Measurements from ENCODE around the gene PPM1F.
"Not testable (repeated sequence)": the region's sequence is repeated elsewhere in the genome, so short reads cannot be mapped to it uniquely, and the experiment has no call there.

PPM1F gene

DNA sequence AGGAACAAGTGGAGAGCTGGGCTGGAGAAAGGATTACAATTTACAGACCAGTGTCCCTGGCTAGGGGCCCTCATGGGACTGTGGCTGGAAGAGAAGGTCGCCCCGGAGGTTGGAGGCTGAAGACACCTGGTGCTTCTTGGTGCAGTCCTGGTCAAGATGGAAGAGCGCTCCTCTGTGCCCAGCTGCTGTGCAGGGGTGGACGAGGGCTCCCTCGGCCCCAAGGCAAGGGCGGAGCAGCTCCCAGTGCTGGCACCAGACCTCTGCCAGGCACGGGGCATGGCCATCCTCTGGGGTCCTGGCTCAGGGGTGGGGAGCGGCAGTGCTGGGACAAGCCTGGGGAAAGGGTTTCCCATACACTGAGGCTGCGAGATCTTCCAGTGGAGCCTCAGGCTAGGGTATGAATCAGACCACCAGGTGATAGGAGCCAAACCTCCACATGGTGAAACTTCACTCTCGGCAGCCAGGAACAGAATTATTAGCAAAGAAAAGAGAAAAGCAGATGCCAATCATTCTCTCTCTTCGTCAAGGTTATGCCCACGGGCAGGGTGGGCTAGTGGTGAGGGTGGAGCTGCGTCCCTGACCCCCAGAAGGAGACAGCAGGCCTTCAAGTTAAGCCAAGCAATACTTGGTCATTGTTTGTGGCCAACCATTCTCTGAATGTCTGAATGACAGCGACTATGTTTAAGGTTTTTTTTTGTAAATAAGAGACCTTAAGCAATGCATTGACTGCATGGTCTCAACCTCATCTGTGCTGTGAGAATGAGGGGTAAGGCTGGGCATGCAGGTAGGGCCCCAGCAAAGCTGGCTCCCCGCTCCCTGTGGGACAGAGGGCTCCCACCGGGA is 32.1 kb downstream of the PPM1F start:
- no peaks in the 10 kb centered on the region for H3K27me3 ChIP-seq (ENCODE audit: control insufficient read depth, insufficient read depth, low read length)
- no peak overlapping the region for H3K9ac ChIP-seq (ENCODE audit: low read depth, low read length)
- no peaks in the 10 kb centered on the region for H3K9me3 ChIP-seq (ENCODE audit: control insufficient read depth, insufficient read depth, low read length)
- H3K36me3 ChIP-seq (ENCODE audit: control insufficient read depth, insufficient read depth, low read length), result no peaks in the 10 kb centered on the region
- H3K4me3 ChIP-seq (ENCODE audit: low read depth, low read length), result no peak overlapping the region
- H3K4me1 ChIP-seq (ENCODE audit: control insufficient read depth, insufficient read depth, low read length), result peaks cover 17% of the 10 kb centered on the region

DNA sequence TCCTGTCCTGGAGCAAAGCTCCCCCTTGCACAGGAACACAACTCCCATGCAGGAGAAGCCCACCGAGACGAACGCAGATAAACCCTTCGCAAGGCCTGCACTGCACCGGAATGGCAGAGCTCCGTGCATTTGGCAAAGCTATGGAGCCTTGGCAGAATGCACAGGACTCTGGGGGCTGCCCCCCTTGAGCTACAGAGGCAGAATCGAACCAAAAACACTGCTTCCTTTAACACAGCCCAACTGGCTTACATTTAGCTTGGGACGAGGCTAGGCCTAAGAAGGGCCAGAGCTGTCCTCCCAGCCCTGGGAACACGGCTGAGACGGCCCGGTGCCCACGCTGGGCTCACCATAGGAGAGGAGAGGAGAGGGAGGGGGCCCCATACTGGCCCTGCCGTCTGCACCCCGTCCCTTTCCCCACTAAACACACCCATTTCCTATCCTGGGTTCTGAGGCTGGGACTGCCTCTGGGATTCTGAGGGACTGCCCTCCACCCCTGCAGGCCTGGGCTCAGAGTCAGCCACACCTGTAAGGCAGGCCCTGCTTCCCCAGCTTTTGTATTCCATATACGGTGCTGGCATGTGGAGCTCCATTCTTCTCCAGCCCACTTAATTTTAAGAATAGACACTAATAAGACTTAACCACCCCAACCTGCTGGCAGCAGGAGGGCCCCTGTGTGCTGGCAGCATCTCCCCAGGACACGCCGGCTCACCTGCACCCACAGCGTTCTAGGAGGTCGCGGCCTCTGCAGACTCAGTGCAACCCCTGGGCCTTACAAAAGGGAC is 32.9 kb downstream of the PPM1F start:
- H3K9me3 ChIP-seq (ENCODE audit: control insufficient read depth, insufficient read depth, low read length), result no peaks in the 10 kb centered on the region
- no peaks in the 10 kb centered on the region for H3K36me3 ChIP-seq (ENCODE audit: control insufficient read depth, insufficient read depth, low read length)
- H3K4me1 ChIP-seq (ENCODE audit: control insufficient read depth, insufficient read depth, low read length), result peaks cover 16% of the 10 kb centered on the region
- H3K9ac ChIP-seq (ENCODE audit: low read depth, low read length), result no peak overlapping the region
- no peaks in the 10 kb centered on the region for H3K27me3 ChIP-seq (ENCODE audit: control insufficient read depth, insufficient read depth, low read length)
- no peak overlapping the region for H3K4me3 ChIP-seq (ENCODE audit: low read depth, low read length)

DNA sequence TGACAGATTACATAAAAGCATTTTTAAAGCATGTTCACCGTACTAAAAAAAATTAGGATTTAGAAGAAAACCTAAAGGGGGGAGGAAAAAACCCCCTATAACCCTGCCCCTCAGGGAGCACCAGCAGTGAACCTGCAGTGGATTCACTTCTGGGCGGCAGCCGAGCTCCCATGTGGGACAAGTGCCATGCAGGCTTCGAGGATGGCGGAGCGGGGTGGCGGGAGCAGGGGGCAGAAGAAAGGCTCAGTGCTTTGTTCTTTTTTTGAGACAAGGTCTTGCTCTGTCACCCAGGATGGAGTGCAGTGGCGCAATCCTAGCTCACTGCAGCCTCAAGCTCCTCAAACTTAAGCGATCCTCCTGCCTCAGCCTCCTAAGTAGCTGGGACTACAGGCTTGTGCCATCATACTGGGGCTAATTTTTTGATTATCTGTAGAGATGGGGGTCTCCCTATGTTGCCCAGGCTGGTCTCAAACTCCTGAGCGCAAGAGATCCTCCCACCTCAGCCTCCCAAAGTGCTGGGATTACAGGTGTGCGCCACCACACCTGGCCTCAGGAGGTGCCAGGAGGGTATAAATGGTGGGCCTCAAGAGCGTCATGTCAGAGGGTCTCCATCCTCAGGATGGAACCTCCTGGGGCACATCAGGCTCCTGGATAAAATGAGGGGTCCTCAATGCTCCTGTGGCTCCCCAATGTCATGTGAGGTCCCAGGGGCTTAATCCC is 34.0 kb downstream of the PPM1F start:
- Histone ChIP-seq H3K9me3 (ENCODE audit: control insufficient read depth, insufficient read depth, low read length) (no peaks in the 10 kb centered on the region), H3K4me1 (ENCODE audit: control insufficient read depth, insufficient read depth, low read length) (peaks cover 16% of the 10 kb centered on the region), H3K4me3 (ENCODE audit: low read depth, low read length) (no peak overlapping the region), H3K36me3 (ENCODE audit: control insufficient read depth, insufficient read depth, low read length) (no peaks in the 10 kb centered on the region), H3K27me3 (ENCODE audit: control insufficient read depth, insufficient read depth, low read length) (no peaks in the 10 kb centered on the region), H3K9ac (ENCODE audit: low read depth, low read length) (no peak overlapping the region)

DNA sequence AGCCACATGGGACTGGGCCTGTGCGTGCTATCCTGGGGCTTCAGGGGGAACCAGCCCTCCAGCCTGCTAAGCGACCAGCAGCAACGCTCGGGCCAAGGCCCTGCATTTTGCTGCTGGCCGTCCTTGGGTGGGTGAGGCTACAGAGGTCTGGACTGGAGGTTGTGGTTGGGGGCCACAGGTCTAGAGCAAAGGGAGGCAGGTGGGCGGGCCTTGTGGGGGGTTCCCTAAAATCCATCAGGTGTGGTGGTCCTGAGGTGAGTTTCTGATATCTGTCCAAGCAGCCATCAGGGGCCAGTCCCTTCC is 34.7 kb downstream of the PPM1F start:
- peaks cover 16% of the 10 kb centered on the region for H3K4me1 ChIP-seq (ENCODE audit: control insufficient read depth, insufficient read depth, low read length)
- H3K9ac ChIP-seq (ENCODE audit: low read depth, low read length), result no peak overlapping the region
- no peak overlapping the region for H3K4me3 ChIP-seq (ENCODE audit: low read depth, low read length)
- H3K36me3 ChIP-seq (ENCODE audit: control insufficient read depth, insufficient read depth, low read length), result no peaks in the 10 kb centered on the region
- no peaks in the 10 kb centered on the region for H3K9me3 ChIP-seq (ENCODE audit: control insufficient read depth, insufficient read depth, low read length)
- no peaks in the 10 kb centered on the region for H3K27me3 ChIP-seq (ENCODE audit: control insufficient read depth, insufficient read depth, low read length)

DNA sequence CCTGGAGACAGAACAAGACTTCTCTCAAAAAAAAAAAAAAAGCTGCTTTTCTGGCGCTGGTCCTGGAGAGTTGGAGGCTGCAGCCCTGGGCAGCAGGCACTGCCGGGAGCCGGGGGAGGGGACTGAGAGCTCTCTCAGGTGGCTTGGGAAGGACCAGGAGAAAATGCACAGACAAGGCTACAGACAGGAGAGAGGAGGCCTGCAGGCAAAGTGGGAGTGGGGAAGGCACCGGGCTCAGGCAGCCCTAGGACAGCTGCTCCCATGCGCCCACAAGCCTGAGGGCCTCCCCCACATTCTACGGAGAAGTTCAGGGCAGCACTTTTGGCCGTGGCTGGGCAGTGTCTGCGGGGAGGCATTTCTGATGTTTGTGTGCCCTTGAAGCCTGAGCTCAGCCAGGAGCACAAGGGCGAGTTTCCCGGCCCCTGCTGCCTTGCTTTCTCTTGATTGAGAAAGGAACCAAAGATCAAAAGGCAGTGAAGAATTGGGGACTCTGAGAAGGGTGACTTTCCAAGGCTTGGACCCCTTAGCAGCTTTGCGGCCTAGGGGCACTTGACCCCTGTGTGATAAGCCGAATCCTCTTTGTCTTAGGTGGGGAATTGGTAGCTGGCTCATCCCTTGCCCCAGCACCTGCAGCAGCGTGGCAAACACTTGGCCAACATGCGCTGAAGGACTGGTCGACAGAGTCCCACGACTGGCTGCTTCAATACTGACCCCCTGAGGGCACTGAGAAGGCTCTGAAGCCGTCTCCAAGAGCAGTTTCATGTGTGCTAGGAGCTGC is 35.3 kb downstream of the PPM1F start:
- Histone ChIP-seq H3K36me3 (ENCODE audit: control insufficient read depth, insufficient read depth, low read length) (no peaks in the 10 kb centered on the region), H3K4me1 (ENCODE audit: control insufficient read depth, insufficient read depth, low read length) (peaks cover 16% of the 10 kb centered on the region), H3K4me3 (ENCODE audit: low read depth, low read length) (no peak overlapping the region), H3K9me3 (ENCODE audit: control insufficient read depth, insufficient read depth, low read length) (no peaks in the 10 kb centered on the region), H3K27me3 (ENCODE audit: control insufficient read depth, insufficient read depth, low read length) (no peaks in the 10 kb centered on the region), H3K9ac (ENCODE audit: low read depth, low read length) (peak overlapping the region; percentile 54)

DNA sequence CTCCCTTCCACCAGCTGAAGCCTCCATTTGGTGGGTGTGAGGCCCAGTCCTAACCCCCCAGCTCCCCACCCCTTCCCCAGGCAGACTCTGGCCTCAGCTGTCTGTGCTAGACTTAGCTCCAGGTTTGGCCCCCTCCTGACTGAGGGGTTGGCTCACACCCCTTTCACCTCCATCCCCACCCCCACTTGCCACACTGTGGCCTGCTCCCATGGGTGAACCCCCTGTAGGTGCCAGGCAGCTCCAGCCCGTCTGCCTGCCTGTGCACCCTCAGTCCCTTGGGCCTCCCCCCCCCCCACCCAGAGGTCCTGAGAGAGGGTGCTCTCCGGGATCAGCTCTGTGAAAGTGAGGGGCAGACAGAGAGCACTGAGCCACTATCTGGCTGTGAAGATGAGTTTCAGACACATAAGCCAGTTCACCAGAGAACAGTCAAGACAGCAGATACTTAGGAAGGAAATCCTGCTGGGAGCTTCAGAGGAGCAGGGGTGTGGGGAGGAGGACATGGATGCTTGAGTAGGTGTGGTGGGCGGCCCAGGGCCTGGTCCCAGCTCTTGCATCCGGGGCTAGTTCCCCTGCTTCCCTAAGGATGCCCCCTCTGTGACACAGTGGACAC is 36.2 kb downstream of the PPM1F start:
- H3K9ac ChIP-seq (ENCODE audit: low read depth, low read length), result no peak overlapping the region
- no peak overlapping the region for H3K4me3 ChIP-seq (ENCODE audit: low read depth, low read length)
- H3K4me1 ChIP-seq (ENCODE audit: control insufficient read depth, insufficient read depth, low read length), result peaks cover 8% of the 10 kb centered on the region
- no peaks in the 10 kb centered on the region for H3K27me3 ChIP-seq (ENCODE audit: control insufficient read depth, insufficient read depth, low read length)
- H3K36me3 ChIP-seq (ENCODE audit: control insufficient read depth, insufficient read depth, low read length), result no peaks in the 10 kb centered on the region
- H3K9me3 ChIP-seq (ENCODE audit: control insufficient read depth, insufficient read depth, low read length), result no peaks in the 10 kb centered on the region

DNA sequence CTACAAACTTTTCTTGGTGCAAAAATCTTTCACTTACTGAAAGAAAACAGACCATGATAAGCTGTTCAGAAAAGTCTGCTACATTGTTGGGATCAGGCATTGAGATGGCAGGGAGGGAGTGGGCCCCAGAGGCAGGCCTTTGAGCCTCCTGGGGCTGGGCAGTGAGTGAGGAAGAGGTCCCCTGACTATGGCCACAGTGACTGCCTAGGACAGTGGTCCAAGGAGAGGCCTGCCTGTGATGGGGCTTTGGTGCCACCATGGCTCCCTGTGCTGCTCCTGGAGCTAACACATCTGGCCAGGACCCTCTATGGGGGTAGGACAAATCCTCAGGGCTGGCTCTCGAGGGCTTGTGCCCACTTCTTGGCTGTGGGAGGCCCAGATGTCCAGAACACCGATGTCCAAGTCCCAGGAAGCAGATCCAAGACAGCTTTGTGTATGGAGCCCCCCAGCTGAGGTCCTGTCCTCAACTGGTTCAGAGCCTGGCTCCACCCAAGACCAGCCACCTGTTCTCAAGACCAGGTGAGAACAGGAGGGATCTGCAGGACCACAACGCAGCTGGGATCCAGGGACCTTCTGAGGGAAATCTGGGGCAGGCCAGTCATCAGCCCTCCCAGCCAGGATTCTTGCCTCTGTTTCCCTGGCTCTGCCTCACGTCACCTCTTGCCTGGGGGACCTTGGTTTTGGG is 36.9 kb downstream of the PPM1F start:
- Histone ChIP-seq H3K36me3 (ENCODE audit: control insufficient read depth, insufficient read depth, low read length) (no peaks in the 10 kb centered on the region), H3K4me3 (ENCODE audit: low read depth, low read length) (no peak overlapping the region), H3K9me3 (ENCODE audit: control insufficient read depth, insufficient read depth, low read length) (no peaks in the 10 kb centered on the region), H3K4me1 (ENCODE audit: control insufficient read depth, insufficient read depth, low read length) (peaks cover 6% of the 10 kb centered on the region), H3K9ac (ENCODE audit: low read depth, low read length) (no peak overlapping the region), H3K27me3 (ENCODE audit: control insufficient read depth, insufficient read depth, low read length) (no peaks in the 10 kb centered on the region)

DNA sequence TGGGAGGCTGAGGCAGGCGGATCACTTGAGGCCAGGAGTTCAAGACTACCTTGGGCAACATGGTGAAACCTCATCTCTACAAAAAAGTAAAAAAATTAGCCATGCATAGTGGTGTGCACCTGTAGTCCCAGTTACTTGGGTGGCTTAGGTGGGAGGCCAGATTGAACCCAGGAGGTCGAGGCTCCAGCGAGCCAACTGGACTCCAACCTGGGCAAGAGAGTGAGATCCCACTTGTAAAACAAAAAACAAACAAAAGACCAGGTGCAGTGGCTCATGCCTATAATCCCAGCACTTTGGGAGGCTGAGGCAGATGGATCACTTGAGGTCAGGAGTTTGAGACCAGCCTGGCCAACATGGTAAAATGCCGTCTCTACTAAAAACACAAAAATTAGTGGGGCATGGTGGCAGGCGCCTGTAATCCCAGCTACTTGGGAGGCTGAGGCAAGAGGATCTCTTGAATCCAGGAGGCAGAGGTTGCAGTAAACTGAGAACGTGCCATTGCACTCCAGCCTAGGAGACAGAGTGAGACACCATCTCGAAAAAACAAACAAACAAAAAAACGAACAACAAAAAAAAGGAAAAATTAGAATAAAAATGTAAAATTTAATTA is 38.5 kb downstream of the PPM1F start:
- H3K4me3 ChIP-seq (ENCODE audit: low read depth, low read length); H3K4me1 ChIP-seq (ENCODE audit: control insufficient read depth, insufficient read depth, low read length); H3K9me3 ChIP-seq (ENCODE audit: control insufficient read depth, insufficient read depth, low read length); H3K36me3 ChIP-seq (ENCODE audit: control insufficient read depth, insufficient read depth, low read length); H3K27me3 ChIP-seq (ENCODE audit: control insufficient read depth, insufficient read depth, low read length); H3K9ac ChIP-seq (ENCODE audit: low read depth, low read length): not testable (repeated sequence)

DNA sequence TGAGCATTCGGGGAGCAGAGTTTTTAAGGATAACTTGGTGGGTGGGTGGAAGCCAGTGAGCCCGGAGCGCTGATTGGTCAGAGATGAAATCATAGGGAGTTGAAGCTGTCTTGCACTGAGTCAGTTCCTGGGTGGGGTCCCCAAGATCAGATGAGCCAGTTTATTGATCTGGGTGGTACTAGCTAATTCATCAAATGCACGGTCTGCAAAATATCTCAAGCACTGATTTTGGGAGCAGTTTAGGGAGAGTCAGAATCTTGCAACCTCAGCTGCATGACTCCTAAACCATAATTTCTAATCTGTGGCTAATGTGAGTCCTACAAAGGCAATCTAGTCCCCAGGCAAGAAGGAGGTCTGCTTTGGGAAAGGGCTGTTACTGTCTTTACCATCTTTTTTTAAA is 42.3 kb downstream of the PPM1F start:
- H3K4me3 ChIP-seq (ENCODE audit: low read depth, low read length); H3K9ac ChIP-seq (ENCODE audit: low read depth, low read length); H3K36me3 ChIP-seq (ENCODE audit: control insufficient read depth, insufficient read depth, low read length); H3K4me1 ChIP-seq (ENCODE audit: control insufficient read depth, insufficient read depth, low read length); H3K27me3 ChIP-seq (ENCODE audit: control insufficient read depth, insufficient read depth, low read length); H3K9me3 ChIP-seq (ENCODE audit: control insufficient read depth, insufficient read depth, low read length): not testable (repeated sequence)

DNA sequence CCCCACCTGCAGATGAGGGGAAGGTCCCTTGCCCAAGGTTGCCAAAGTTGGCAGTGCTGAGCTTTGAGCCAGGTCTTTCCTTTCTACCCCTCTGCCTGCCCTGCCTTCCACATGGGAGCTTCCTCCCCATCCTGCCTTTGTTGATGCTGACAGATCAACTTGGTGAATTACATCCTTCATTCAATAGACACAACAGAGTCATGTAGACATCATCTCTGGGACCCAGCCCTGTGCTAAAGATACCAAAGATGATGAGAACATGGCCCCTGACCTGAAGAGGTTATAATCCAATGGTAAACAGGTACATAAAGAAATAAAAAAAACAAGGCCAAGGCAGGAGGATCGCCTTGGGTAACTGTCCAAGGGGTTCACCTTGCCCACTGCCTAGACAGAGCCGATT is 42.8 kb downstream of the PPM1F start:
- no peak overlapping the region for H3K4me3 ChIP-seq (ENCODE audit: low read depth, low read length)
- no peaks in the 10 kb centered on the region for H3K36me3 ChIP-seq (ENCODE audit: control insufficient read depth, insufficient read depth, low read length)
- H3K4me1 ChIP-seq (ENCODE audit: control insufficient read depth, insufficient read depth, low read length), result no peaks in the 10 kb centered on the region
- H3K9ac ChIP-seq (ENCODE audit: low read depth, low read length), result no peak overlapping the region
- no peaks in the 10 kb centered on the region for H3K27me3 ChIP-seq (ENCODE audit: control insufficient read depth, insufficient read depth, low read length)
- no peaks in the 10 kb centered on the region for H3K9me3 ChIP-seq (ENCODE audit: control insufficient read depth, insufficient read depth, low read length)
